Neural cell (in vitro differentiated cells): ENCODE results near the gene LDLRAD3. TPM values are rescaled to one million over a fixed set of nuclear protein-coding genes. Genes with fewer than 3 reads are reported as not detected.
A peak's percentile ranks its signal among the peaks of the same experiment; 100 is the strongest.

ENCODE experiments used
- H2AFZ ChIP-seq: fragments of 200-600, 300-800 bp; sonication (generic), shearing (Covaris generic); 2 replicates; pipeline ENCODE4 v1.6.0; 2014; ENCODE audit warnings: low read depth, mild to moderate bottlenecking, antibody characterized with exemption, low read length, moderate library complexity
- H3F3A ChIP-seq: fragments of 200-600 bp; shearing (Covaris generic); 2 replicates; pipeline ENCODE4 v1.6.1; 2016; ENCODE audit warnings: mild to moderate bottlenecking, moderate library complexity, mixed read lengths, antibody characterized with exemption, low read length; ENCODE audit not compliant: insufficient read depth, poor library complexity, severe bottlenecking
- H3K27ac ChIP-seq: fragments of 200-600, 300-800 bp; sonication (generic), shearing (Covaris generic); 2 replicates; pipeline ENCODE4 v1.5.1; 2014; ENCODE audit warnings: mild to moderate bottlenecking, low read length, moderate library complexity
- H3K27me3 ChIP-seq: fragments of 300-800, 200-600 bp; sonication (generic), shearing (Covaris generic); 2 replicates; pipeline ENCODE4 v1.6.0; 2014; ENCODE audit warnings: mild to moderate bottlenecking, low read depth, low read length, moderate library complexity; ENCODE audit not compliant: insufficient read depth
- H3K36me3 ChIP-seq: fragments of 300-800, 200-600 bp; sonication (generic), shearing (Covaris generic); 2 replicates; pipeline ENCODE4 v1.5.1; 2014; ENCODE audit warnings: mild to moderate bottlenecking, antibody characterized with exemption, low read length, moderate library complexity; ENCODE audit not compliant: insufficient read depth
- H3K4me2 ChIP-seq: fragments of 300-800, 200-600 bp; sonication (generic), shearing (Covaris generic); 2 replicates; pipeline ENCODE4 v1.6.0; 2014; ENCODE audit warnings: mild to moderate bottlenecking, low read length
- H3K4me3 ChIP-seq: fragments of 300-800, 200-600 bp; sonication (generic), shearing (Covaris generic); 2 replicates; pipeline ENCODE4 v1.5.1; 2014; ENCODE audit warnings: mild to moderate bottlenecking, low read length, moderate library complexity
- H3K79me2 ChIP-seq: fragments of 200-600 bp; shearing (Covaris generic); replicated peaks from 2 replicates; pipeline ENCODE4 v1.6.0; 2014; ENCODE audit warnings: mild to moderate bottlenecking, low read length, moderate library complexity; ENCODE audit not compliant: insufficient read depth
- H3K9ac ChIP-seq: fragments of 300-800, 200-600 bp; sonication (generic), shearing (Covaris generic); 2 replicates; pipeline ENCODE4 v1.6.1; 2016; ENCODE audit warnings: mild to moderate bottlenecking, low read length, mixed read lengths
- H3K9me2 ChIP-seq: fragments of 200-600 bp; shearing (Covaris generic); 2 replicates; pipeline ENCODE4 v1.6.1; 2016; ENCODE audit warnings: mild to moderate bottlenecking, low read length, mixed read lengths; ENCODE audit not compliant: insufficient read depth
- H3K9me3 ChIP-seq: fragments of 200-600, 300-800 bp; sonication (generic), shearing (Covaris generic); 2 replicates; pipeline ENCODE4 v1.6.1; 2016; ENCODE audit warnings: mild to moderate bottlenecking, mixed run types, low read length, moderate library complexity, mixed read lengths
- H4K20me1 ChIP-seq: fragments of 200-600 bp; shearing (Covaris generic); 2 replicates; pipeline ENCODE4 v1.6.1; 2016; ENCODE audit warnings: mild to moderate bottlenecking, mixed run types; ENCODE audit not compliant: insufficient read depth
- EP300 ChIP-seq: fragments of 450-650 bp; conservative IDR thresholded peaks from 2 replicates; pipeline ENCODE4 v1.6.1; 2014; ENCODE audit warnings: antibody characterized with exemption, mild to moderate bottlenecking, moderate library complexity; ENCODE audit not compliant: poor library complexity, severe bottlenecking
- EZH2 ChIP-seq: fragments of 200-600, 300-800 bp; shearing (Covaris generic), sonication (generic); IDR thresholded peaks from 2 replicates; pipeline ENCODE4 v1.6.1; 2014; ENCODE audit warnings: antibody characterized with exemption, low read length, borderline replicate concordance, mild to moderate bottlenecking; ENCODE audit not compliant: insufficient read depth, poor library complexity, severe bottlenecking
- MXI1 ChIP-seq: fragments of 450-650 bp; conservative IDR thresholded peaks from 2 replicates; pipeline ENCODE4 v1.6.1; 2014; ENCODE audit warnings: antibody characterized with exemption, mild to moderate bottlenecking; ENCODE audit not compliant: poor library complexity, severe bottlenecking
- POLR2AphosphoS5 ChIP-seq: IDR thresholded peaks from 2 replicates; pipeline ENCODE4 v1.6.1; 2012
- RAD21 ChIP-seq: fragments of 450-650 bp; conservative IDR thresholded peaks from 2 replicates; pipeline ENCODE4 v1.6.1; 2014; ENCODE audit warnings: antibody characterized with exemption, mild to moderate bottlenecking, moderate library complexity
- SMC3 ChIP-seq: fragments of 450-650 bp; conservative IDR thresholded peaks from 2 replicates; pipeline ENCODE4 v1.6.1; 2014; ENCODE audit warnings: antibody characterized with exemption, mild to moderate bottlenecking, moderate library complexity; ENCODE audit not compliant: poor library complexity
- TAF1 ChIP-seq: IDR thresholded peaks from 2 replicates; pipeline ENCODE4 v1.6.1; 2012; ENCODE audit warnings: low read depth
- polyA plus RNA-seq: library from polyadenylated mRNA; depleted of rRNA; stranded (reverse); fragments of >200 nt; gene quantifications from 2 replicates; pipeline ENCODE4 v1.2.3, GENCODE V29; 2014
- small RNA-seq, 3 experiments: library from RNA; depleted of rRNA; stranded (forward); fragments of <200 nt; gene quantifications; one replicate each; pipeline ENCODE3, GENCODE V24; 2012
- TF ChIP-seq, protein P1 (sequence below): fragments of 450-650 bp; IDR thresholded peaks from 2 replicates; pipeline ENCODE4 v1.5.1; 2014; ENCODE audit warnings: antibody characterized with exemption, mild to moderate bottlenecking, moderate library complexity; ENCODE audit not compliant: poor library complexity, severe bottlenecking
- TF ChIP-seq, protein P2 (sequence below): IDR thresholded peaks from 2 replicates; pipeline ENCODE4 v1.6.1; 2012; ENCODE audit warnings: borderline replicate concordance

LDLRAD3 gene
- polyA plus RNA-seq, 1 donor from 2014 or later: 3.5 TPM

DNA sequence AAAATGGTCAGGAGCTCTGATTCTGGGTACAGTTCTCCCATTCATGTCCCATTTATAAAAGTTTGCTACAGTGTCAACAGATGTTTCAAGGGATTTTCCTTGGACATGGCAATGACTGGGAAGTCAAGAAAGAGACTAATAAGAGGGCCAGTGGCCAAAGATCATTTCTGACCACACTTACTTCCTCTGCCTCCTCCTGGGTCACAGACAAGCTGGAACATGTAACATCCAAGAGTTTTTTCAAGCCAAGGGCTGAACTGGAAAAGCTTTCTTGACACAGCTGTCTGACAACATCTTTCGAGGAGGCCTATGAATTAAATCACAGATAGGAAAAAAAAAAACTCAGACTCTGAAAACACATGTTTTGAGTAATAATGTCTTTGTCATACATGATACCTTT lies 336.7 kb downstream of the LDLRAD3 start:
- TF ChIP-seq EZH2: no peak
- TF ChIP-seq, protein P1, sequence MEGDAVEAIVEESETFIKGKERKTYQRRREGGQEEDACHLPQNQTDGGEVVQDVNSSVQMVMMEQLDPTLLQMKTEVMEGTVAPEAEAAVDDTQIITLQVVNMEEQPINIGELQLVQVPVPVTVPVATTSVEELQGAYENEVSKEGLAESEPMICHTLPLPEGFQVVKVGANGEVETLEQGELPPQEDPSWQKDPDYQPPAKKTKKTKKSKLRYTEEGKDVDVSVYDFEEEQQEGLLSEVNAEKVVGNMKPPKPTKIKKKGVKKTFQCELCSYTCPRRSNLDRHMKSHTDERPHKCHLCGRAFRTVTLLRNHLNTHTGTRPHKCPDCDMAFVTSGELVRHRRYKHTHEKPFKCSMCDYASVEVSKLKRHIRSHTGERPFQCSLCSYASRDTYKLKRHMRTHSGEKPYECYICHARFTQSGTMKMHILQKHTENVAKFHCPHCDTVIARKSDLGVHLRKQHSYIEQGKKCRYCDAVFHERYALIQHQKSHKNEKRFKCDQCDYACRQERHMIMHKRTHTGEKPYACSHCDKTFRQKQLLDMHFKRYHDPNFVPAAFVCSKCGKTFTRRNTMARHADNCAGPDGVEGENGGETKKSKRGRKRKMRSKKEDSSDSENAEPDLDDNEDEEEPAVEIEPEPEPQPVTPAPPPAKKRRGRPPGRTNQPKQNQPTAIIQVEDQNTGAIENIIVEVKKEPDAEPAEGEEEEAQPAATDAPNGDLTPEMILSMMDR: no peak
- TF ChIP-seq EP300: no peak
- no peak for TF ChIP-seq MXI1
- no peak for TF ChIP-seq TAF1
- no peak for TF ChIP-seq RAD21
- TF ChIP-seq POLR2AphosphoS5: no peak
- TF ChIP-seq, protein P2, sequence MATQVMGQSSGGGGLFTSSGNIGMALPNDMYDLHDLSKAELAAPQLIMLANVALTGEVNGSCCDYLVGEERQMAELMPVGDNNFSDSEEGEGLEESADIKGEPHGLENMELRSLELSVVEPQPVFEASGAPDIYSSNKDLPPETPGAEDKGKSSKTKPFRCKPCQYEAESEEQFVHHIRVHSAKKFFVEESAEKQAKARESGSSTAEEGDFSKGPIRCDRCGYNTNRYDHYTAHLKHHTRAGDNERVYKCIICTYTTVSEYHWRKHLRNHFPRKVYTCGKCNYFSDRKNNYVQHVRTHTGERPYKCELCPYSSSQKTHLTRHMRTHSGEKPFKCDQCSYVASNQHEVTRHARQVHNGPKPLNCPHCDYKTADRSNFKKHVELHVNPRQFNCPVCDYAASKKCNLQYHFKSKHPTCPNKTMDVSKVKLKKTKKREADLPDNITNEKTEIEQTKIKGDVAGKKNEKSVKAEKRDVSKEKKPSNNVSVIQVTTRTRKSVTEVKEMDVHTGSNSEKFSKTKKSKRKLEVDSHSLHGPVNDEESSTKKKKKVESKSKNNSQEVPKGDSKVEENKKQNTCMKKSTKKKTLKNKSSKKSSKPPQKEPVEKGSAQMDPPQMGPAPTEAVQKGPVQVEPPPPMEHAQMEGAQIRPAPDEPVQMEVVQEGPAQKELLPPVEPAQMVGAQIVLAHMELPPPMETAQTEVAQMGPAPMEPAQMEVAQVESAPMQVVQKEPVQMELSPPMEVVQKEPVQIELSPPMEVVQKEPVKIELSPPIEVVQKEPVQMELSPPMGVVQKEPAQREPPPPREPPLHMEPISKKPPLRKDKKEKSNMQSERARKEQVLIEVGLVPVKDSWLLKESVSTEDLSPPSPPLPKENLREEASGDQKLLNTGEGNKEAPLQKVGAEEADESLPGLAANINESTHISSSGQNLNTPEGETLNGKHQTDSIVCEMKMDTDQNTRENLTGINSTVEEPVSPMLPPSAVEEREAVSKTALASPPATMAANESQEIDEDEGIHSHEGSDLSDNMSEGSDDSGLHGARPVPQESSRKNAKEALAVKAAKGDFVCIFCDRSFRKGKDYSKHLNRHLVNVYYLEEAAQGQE: no peak
- no peak for TF ChIP-seq SMC3
- H3K4me3 ChIP-seq: no peak overlapping the region
- H2AFZ ChIP-seq: no peak overlapping the region
- peaks cover 4% of the 10 kb centered on the region for H3K36me3 ChIP-seq
- no peak overlapping the region for H3K4me2 ChIP-seq
- H3K9ac ChIP-seq: no peak overlapping the region
- H3F3A ChIP-seq: no peaks in the 10 kb centered on the region
- no peaks in the 10 kb centered on the region for H3K27me3 ChIP-seq
- H3K79me2 ChIP-seq: peaks cover 23% of the 10 kb centered on the region
- peak overlapping the region; percentile 82 for H3K27ac ChIP-seq
- no peaks in the 10 kb centered on the region for H3K9me3 ChIP-seq
- no peaks in the 10 kb centered on the region for H3K9me2 ChIP-seq
- H4K20me1 ChIP-seq: no peaks in the 10 kb centered on the region

Small RNAs within 50 kb of the gene (small RNA-seq; reads per million reads assigned to genes)
- gene MIR3973: 0 reads per million in 3 experiments
